HG03457 (cell line): ENCODE data around the gene OPCML.

Experiments used
- ATAC-seq: cut with Tn5 transposase; IDR thresholded peaks from one replicate; pipeline ENCODE4 v1.9.1; 2021; ENCODE audit warnings: moderate number of reproducible peaks; ENCODE audit not compliant: unreplicated experiment

The OPCML gene

DNA sequence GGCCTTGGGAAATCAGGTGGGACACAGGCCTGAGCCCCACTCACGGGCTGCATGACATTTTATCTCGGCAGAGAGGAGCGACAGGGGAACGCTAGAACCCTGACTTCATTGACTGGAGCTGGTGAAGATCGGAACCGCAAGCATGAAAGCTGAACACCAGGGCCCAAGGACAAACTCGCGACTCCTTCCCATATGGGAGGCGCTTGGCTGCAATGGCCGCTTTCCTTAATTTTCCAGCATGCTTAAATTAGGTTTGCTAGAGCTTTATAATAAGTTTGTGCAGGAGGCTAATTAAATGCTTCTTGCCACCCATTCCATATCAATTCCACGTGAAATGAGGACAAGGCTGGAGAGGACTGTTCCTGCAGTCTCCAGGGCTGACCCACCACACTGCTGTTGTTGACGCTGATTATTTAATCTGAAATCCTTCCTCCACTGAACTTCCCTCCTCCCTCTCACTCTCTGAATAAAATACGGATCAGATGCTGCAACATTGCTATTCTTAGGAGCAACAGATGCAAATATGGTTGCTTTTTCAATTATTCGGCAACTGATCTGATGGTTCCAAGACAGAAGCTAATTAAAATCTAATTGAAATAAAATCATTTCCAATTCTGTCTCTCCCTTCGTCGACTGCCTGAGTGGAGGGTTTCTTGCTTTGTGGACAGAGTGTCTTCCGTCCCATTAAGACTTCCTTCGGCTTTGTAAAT, 692.9 kb downstream of the OPCML start:
- no peak for ATAC-seq

DNA sequence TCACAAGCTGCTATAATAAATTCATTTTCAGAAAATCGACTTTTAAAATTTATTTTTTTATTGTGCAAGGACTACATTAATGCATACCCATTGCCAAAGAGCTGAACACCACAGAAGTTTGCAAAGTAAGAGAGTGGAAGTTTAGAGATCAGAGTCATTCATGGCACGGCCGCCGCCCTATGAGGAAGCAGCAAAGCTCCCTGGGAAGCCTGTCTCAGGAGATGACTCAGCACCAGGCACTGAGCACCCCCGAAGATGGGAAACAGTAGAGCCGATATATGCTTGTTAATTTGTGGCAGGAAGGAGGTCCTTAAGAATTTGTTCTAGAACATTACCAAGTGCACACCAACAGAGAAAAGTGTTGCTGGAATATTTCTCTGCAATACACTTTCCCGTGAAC, 693.7 kb downstream of the OPCML start:
- no peak for ATAC-seq

DNA sequence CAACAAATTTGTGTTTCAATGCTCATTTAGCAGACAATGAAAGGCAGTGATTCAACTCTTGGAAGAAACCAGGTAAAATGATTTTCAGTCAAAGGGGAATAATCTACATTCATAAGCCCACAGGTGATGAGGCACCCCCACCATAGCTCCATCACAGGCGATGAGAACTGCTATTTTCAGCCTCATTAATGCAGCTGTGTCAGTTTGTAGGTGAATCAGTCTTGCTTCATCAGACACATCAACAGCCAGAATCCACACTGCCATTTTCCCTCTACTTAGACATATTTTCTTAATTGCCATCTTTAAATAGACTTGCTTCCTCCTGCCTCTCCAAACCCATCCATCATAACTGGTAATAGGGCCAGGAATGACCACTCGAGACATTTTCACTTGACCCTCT, 701.0 kb downstream of the OPCML start:
- no peak for ATAC-seq

DNA sequence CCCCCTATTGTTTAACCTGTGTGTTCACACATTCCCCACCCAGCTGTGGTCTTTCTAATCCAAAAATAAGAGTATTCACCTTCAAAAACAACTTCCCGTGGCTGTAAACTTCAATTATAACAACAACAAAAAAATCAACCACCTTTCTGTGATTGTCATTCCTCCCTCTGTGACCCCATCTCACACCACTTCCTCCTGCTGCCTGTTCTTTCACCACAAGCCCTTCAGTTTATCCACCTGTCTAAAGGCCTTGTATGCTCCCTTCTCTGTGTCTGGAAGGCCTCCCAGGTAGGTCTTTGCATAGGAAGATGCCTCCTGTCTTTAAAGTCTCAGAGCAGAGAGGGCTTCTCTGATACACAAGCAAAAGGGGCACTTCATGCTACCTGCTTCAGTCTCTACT, 707.7 kb downstream of the OPCML start:
- no peak for ATAC-seq

DNA sequence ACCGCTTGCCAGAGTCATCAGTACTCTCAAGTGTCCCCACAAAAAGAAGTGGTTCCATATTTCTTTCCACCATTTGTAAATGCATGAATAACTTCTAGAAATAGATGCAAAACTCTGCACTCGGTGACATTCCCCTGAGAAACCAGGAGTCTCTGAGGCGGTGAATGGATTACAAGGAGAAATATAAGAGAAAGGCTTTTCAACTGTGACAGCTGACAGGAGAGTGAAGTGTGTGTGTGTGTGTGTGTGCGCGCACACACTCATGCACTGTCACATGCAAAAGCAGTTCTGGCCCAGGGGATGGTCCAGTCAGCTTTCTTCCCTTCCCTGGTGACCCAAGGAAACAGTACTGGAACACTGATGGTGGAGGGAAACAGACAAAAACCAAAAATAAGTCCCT, 710.0 kb downstream of the OPCML start:
- no peak for ATAC-seq

DNA sequence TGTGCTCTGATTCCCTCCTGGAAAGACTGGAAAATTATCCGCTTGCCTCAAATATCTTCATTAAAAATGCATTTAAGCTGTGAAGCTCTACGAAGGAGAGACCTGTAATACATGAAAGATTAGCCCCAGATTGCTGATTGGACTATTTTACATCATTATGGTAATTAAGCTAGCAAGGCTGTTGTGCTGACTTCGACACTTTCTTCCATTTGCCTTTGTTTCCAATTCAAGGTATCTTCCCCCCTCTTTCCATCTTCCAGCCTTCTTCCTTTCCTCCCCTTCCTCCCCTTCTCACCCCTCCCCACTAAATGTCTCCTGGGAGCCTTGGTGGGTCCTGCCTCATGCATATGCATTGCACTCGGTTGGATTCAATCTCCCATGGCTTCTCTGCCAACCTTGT, 710.8 kb downstream of the OPCML start:
- no peak for ATAC-seq

DNA sequence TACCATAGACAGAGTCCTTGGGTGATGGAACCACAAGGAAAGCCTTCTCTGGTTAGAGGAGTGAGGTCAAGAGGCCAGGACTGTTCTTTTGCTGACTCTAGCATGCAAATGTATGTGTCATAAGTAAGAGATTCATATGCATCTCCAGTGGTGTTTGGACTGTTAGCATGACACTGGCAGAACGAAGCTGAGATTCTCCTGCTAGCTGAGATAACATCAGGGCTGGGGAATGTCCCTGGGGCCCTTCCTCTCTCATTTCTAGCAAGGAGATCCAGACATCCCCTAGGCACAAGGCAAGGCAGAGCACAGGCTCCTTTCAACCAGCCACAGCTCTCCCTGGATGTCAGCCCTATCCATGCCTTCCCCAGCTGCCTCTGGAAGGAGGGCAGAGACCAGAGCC, 711.3 kb downstream of the OPCML start:
- no peak for ATAC-seq

DNA sequence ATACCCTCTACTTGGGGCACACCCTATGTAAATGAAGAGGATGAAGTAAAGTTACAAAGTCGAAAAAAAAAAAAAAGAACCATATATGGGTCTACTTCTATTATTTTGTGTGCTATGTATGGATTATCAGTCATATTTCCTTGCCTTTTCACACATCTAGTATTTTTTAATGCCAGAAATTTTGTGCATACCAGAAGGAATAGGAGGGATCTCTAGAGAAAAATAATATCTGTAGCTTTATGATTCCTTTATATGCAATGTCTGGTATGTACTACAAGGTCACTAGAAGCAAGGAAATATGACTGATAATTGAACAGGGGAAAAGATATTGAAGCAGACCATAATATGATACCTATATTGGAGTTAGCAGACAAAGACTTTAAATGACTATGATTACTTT, 713.4 kb downstream of the OPCML start:
- ATAC-seq: no peak

DNA sequence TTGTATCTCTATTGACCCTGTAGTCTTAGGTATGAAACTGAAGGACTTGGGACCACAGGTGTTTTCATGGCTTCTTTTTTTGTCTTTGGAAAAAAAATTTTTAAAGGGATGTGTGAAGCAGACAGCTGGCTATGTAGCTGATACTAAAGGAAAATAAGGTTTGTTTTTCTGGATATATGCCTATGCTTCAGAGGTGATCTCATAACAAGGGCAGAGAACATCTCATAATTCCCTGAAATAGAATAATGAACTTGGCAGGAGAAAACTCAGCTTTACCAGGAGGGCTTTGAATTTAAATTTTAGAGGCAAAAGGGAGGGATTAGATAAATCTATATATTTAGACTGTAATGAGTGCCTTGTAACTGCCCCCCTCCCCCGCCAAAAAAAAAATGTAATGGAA, 714.9 kb downstream of the OPCML start:
- no peak for ATAC-seq

DNA sequence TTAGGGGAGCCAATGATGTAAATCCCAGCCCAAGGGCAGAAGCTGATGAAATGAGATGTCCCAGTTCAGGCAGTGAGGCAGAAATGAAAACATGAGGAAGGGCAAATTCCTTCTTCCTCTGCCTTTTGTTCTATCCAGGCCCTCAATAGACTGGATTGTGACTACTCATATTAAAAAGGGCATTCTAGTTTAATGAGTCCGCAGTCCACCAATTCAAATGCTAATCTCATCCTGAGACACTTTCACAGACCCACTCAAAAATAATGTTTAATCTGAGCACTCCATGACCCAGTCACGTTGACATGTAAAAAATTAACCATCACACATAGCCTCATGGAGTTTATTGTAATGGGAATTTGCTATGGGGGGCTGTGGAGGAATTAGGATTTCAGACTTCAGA, 717.9 kb downstream of the OPCML start:
- ATAC-seq: no peak

DNA sequence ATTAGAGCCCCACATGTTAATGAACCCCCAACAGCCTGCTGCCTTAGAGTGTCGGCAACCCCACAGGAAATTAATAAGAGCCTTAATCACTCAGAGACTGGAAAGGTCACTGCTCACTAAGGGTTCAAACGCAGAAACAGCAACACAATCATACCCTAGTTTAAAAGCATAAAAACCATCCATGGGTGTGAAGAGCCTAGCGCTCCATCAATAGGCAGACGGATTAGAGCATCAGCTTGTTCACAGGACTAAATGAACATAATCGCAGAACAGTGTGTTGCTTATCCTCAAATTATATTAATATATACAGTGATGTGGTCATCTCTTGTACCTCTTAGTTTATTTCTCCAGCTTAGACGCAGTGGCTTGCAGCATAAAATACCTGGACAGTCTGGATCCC, 720.7 kb downstream of the OPCML start:
- no peak for ATAC-seq

DNA sequence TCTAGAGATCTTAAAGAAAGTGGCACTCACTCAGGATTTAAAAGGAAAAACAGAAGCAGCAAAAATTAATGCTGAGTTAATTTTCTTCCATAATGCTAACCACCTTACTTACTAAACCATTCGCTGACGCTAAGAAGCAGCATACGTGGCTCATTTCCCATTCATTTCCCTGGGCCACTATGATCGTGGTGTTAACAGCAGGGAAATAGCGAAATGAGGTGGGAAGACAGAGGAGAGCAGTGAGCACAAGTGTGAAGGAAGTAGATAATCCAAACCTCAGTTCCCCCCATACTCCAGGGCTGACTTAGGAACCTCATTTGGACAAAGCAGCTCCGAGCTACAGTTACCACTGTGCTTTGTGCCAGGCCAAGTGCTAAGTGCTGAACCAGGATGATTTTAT, 723.2 kb downstream of the OPCML start:
- ATAC-seq: no peak

DNA sequence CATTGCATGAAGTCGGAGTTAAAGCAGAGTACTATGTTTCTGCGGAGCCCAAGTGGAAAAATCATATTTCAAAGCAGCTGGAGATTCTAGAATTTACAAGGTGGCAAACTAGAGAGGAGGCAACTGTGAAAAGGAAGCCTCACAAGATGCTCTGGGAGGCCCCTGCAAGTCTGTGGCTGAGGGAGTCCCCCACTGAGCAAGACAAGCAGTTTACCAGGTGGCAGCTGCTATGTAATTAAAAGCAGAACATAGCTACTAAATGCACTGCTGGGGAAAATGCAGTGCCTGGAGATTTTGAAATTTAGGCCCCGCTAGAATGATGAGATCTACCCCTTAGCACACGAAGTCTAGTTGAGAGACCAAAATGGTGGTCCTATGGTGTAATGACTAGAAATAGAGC, 728.0 kb downstream of the OPCML start:
- no peak for ATAC-seq

DNA sequence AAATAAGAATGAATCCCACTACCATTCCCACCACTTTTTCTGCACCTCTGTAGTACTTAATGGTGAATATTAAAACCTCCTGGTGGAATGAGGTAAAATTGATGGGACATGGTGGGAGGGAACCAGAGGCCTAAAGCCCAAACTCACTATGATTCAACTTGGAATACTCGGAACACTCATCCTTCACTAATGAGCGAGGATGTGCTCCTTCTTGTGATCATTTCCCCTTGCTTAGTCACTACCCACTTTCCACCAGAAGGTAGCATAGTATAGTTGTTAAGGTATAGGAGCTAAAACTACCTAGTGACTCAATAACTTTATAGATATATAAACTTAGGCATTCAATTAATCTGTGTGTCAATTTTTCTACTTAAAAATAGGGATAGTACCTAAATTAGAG, 728.9 kb downstream of the OPCML start:
- no peak for ATAC-seq

DNA sequence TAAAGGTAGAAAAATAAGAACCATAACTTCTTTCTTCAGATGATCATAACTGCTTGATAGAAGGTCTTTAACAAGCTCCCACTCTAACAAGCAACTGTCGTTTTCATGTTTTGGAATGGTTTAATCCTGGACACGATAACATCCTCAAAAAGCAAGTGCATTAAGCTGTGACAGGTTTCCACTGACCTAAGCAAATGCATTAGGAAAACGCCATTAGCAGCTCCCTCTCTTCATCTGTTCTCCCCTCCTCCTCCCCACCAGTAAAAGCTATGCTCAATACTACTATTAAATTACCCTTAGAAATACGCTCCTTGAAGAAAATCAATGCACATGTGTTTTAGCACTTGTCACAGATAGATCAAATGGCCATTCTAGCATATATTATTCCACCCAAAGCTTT, 729.4 kb downstream of the OPCML start:
- ATAC-seq: no peak

DNA sequence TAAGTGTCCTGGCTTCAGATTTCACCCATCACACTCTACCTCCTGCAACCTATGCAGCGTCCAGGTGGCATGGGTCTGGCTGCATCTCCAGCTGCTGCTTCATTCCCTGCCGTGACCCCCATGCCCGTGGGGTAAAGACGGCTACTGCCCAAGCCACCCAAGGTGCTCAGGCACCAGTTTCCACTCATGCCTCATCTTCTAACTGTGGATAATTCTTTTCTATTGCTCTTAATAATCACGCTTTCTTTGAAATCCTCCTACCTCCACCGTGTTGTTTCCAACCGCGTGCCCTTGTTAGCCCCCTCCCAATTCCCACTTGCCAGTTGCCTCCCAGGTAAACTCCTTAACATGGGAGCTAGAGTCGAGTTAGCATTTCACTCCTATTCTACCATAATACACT, 738.5 kb downstream of the OPCML start:
- ATAC-seq: no peak

DNA sequence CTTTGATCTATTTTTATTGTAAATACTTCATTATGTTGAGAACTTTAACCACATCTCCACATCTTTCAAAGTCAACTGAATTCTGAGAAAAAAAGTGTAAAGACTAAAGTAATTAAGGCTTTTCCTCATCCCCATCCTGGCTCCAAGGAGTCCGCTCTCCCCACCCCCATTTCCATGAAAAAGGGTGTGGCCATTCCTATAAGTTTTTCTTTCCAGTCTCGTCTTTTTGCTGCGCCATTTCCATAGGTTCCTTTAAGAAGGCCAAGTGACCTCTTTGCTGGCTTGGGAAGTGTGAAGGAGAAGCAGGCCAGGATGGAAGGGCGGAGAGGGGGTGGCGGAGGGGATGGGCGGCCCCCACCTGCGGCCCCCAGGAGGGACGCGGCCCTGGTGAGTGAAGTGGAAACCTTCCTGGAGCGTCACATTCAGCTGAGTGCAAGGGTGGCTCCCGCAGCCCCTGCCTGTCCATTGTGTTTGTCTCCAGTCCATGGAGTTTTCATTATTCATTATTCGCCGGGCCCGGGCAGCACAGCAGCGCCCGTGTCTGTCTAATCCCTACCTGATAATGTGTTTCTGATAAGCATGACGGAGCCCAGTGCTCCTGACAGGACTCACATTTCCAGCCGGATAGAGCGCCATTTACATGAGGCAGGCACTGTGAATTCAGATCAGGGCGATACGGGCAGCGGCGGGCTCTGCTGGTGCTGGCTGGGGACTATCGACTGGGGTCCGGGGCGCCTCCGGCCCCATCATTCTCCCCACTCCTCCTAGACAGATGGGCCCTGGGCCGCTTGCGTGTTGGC, 739.8 kb downstream of the OPCML start:
- ATAC-seq: no peak

DNA sequence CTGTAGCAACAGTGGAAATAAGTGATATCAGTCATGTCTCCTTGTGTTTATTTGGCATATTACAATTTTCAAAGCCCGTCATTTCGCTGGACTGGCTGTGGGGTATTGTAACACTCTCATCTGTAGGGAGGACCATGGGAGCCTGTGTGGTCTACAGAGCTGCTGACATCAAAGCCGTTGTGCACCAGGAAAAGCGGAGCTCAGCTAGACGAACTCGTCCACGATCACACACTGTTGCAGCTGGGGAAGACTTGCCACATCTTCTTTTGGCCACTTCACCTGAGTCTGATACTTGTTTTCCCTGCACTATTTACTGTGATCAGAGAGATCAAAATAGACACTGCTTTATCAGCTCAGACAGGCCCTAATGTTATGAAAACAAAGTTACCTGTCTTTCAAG, 741.3 kb downstream of the OPCML start:
- ATAC-seq: no peak

DNA sequence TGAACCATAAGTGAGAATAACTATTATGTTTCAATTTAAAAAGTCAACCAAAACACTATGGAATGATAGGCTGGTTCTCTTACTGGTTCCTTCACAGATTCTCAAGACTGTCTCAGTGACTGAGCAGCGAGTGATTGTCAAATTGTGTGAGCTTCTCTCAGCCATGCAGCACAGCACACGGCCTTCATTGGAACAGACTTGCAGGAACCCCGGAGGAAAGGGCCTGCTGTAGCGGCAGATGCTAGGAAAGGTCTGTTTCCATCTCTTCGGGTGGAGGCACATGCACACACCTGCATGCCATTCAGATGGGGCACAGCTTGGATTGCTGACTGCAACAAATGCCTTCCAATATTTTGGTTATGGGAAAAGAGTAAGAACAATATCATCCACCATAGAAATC, 741.8 kb downstream of the OPCML start:
- no peak for ATAC-seq

DNA sequence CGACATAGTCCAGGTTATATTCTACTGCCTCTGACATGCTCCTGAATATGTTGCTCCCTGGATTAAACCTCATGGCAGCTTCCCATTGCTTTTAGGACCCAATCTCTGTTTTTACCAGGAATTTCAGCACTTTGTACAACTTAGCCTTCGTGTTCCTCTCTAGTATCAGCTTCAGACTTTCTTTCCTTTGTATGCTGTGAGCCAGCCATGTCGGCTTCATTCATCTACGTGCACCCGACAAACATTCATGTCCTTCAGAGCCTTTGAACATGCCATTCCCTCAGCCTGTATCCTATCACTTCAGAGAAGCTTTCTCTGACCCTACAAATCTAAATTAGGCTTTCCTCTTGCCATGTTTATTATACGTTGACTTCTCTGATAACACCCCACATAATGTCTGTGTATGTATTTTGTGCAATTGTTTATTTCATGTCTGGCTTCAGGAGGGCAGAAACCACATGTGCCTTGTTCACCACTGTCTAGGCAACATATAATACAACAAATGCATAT, 743.4 kb downstream of the OPCML start:
- no peak for ATAC-seq

DNA sequence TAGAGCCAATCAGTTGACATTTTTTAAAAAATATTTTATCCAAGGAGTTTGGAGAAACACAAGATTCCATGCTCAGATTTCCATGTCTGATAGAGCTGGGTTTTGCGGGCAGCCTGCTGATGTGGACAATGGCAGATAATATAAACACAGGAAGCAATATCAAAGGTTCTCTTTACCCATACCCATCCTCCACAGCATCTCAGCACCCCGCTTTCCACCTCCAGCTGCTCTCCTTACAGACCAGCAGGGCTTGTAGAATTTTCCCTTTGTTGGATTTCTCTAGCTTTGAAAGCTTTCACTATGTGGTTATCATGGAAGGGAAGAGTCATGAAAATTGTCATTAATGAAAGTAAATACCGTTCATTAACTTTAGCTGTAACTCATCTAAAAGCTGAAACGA, 746.4 kb downstream of the OPCML start:
- ATAC-seq: no peak

DNA sequence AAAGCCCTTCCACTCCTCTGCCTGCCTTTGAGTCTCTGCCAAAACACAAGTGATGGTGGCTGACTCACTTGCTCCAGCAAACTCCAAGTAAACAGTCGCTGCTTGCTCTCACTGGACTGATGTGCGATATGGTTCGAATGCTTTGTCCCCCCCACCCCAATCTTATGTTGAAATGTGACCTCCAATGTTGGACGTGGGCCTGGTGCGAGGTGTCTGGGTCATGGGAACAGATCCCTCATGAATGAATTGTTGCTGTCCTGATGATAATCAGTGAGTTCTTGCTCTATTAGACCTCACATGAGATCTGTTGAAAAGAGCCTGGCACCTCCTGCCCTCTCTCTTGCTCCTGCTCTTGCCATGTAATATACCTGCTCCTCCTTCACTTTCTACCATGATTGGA, 747.9 kb downstream of the OPCML start:
- ATAC-seq: no peak

DNA sequence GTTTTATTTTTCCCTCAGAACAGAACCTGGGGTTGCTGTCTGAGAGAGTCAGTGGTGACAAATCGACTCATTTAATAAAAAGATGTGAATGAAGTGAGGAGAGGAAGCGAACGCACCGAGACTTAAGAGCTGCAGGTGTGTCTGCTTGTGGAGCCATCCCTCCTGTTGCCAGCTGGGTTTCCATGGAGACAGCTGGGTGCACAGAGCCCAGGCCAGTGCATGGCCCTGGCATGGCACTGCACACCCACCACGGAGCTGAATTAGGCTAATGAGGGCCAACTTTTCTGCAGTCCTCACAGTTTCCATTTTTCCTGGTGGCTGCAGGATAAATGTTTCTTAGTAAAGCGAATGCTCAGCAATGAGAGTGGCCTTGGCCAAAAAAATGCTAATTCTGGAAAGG, 750.2 kb downstream of the OPCML start:
- ATAC-seq: no peak
